Right forelimb (tissue), 1 donor: ENCODE measurements around the gene OTULIN.

Experiments
- DNase-seq: peaks from one replicate; pipeline ENCODE4 v3.0.0-alpha.2; 2018

OTULIN gene

GRCh38 chr5:14744296-14745187 is 80.0 kb downstream of the OTULIN start:
- DNase-seq = no peak

GRCh38 chr5:14745188-14745563 is 80.7 kb downstream of the OTULIN start:
- DNase-seq = no peak

- no peak for DNase-seq
Measured at GRCh38 chr5:14745753-14746152, 81.2 kb downstream of the OTULIN start.

GRCh38 chr5:14748180-14748900 is 83.8 kb downstream of the OTULIN start:
- peak; percentile 58 for DNase-seq
